NCI-H446 (cell line): Measurements from ENCODE around the gene ANKS4B.
"Not testable (repeated sequence)": the region's sequence is repeated elsewhere in the genome, so short reads cannot be mapped to it uniquely, and the experiment has no call there.

Experiments used
- DNase-seq, 2 experiments: peaks; one replicate each; lab custom pipeline; 2025; lab: John Stamatoyannopoulos, UW

Gene ANKS4B

GRCh38 chr16:21289789-21290188 lies 56.3 kb downstream of the ANKS4B start:
- not testable (repeated sequence) for DNase-seq

GRCh38 chr16:21300309-21301167 lies 67.0 kb downstream of the ANKS4B start:
- DNase-seq, result peak; percentile 92 to 99

GRCh38 chr16:21301168-21301894 lies 67.8 kb downstream of the ANKS4B start:
- peak; percentile 8 to 61 for DNase-seq

- DNase-seq, result no peak
Observed at GRCh38 chr16:21301895-21302291, 68.4 kb downstream of the ANKS4B start.

GRCh38 chr16:21302454-21302853 lies 69.0 kb downstream of the ANKS4B start:
- no peak for DNase-seq

GRCh38 chr16:21302898-21303528 lies 69.5 kb downstream of the ANKS4B start:
- no peak for DNase-seq
